SKM-1 treated with dmso at 0.1 percent for 144 hours (cell line): ENCODE measurements around the gene TH.

ENCODE experiments used
- DNase-seq: peaks from one replicate; lab custom pipeline; 2025; ENCODE audit not compliant: unreplicated experiment; lab: John Stamatoyannopoulos, UW

TH gene

GRCh38 chr11:2115308-2115707, 56.3 kb downstream of the TH start:
- DNase-seq, result no peak

GRCh38 chr11:2114430-2115241, 57.0 kb downstream of the TH start:
- DNase-seq, result no peak
